ENCODE results near the gene HES4. TPM values are rescaled to one million over a fixed set of nuclear protein-coding genes. Genes with fewer than 3 reads are reported as not detected.

The HES4 gene
- total and polyA plus RNA-seq, 2 of the 13 experiments (the other 11 are each of a cell fraction or from before 2014, with no cell fraction given): 8.8 to 10.6 TPM

DNA sequence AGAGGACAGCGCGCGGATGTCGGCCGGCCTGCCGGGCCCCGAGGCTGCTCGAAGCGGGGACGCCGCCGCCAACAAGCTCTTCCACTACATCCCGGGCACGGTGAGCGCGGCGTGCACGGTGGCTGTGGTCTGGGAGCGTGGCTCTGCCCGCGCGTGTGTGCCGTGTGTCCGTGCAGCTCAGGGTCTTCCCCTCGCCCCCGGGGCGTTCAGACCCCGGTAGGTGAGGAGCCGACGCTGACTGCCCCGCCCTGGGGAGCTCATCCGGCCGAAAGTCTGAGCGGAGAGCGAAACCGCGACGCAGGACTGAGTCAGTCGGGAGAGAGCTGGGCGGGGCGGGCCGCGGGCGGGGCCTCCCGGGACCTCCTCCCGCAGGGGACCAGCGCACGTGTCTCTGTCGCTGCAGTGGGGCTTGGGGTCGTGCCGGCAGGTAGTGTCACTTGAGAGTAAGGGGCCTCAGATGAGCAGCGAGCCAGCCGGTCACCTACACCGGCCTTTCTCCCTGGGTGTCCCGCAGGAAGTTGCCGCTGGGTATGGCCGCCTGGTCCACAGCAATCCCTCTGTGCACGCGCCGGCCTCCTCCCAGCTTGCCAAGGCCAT, 33.1 kb downstream of the HES4 start (continued):
- TF ChIP-seq, protein P1, sequence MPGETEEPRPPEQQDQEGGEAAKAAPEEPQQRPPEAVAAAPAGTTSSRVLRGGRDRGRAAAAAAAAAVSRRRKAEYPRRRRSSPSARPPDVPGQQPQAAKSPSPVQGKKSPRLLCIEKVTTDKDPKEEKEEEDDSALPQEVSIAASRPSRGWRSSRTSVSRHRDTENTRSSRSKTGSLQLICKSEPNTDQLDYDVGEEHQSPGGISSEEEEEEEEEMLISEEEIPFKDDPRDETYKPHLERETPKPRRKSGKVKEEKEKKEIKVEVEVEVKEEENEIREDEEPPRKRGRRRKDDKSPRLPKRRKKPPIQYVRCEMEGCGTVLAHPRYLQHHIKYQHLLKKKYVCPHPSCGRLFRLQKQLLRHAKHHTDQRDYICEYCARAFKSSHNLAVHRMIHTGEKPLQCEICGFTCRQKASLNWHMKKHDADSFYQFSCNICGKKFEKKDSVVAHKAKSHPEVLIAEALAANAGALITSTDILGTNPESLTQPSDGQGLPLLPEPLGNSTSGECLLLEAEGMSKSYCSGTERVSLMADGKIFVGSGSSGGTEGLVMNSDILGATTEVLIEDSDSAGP (CRISPR knock-in tag; IDR thresholded peaks at IDR 0.05; ENCODE audit: borderline replicate concordance): peak; percentile 10; the same call in 1 of the 2 replicates
- no peak for TF ChIP-seq CBX2 (IDR thresholded peaks at IDR 0.05; ENCODE audit: low read depth, low read length)
- TF ChIP-seq CBX2 (CRISPR knock-in tag; IDR thresholded peaks at IDR 0.05; ENCODE audit: low read depth): no peak
- peak; percentile 30; the same call in 1 of the 2 replicates for TF ChIP-seq FOXC1 (CRISPR knock-in tag; IDR thresholded peaks at IDR 0.05; ENCODE audit: borderline replicate concordance)
- peak; percentile 22; the same call in 1 of the 2 replicates for TF ChIP-seq MYPOP (CRISPR knock-in tag; IDR thresholded peaks at IDR 0.05)
- peak; percentile 39; the same call in 1 of the 2 replicates for TF ChIP-seq ZNF547 (CRISPR knock-in tag; IDR thresholded peaks at IDR 0.05)
- TF ChIP-seq SKI (IDR thresholded peaks at IDR 0.05; ENCODE audit: partially characterized antibody): peak; percentile 10
- TF ChIP-seq KMT2B (CRISPR knock-in tag; IDR thresholded peaks at IDR 0.05): peak; percentile 35; the same call in 1 of the 2 replicates
- TF ChIP-seq, protein P2, sequence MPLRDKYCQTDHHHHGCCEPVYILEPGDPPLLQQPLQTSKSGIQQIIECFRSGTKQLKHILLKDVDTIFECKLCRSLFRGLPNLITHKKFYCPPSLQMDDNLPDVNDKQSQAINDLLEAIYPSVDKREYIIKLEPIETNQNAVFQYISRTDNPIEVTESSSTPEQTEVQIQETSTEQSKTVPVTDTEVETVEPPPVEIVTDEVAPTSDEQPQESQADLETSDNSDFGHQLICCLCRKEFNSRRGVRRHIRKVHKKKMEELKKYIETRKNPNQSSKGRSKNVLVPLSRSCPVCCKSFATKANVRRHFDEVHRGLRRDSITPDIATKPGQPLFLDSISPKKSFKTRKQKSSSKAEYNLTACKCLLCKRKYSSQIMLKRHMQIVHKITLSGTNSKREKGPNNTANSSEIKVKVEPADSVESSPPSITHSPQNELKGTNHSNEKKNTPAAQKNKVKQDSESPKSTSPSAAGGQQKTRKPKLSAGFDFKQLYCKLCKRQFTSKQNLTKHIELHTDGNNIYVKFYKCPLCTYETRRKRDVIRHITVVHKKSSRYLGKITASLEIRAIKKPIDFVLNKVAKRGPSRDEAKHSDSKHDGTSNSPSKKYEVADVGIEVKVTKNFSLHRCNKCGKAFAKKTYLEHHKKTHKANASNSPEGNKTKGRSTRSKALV (CRISPR knock-in tag; IDR thresholded peaks at IDR 0.05): peak; percentile 77; the same call in 1 of the 2 replicates
- no peak for TF ChIP-seq ZNF496 (CRISPR knock-in tag; IDR thresholded peaks at IDR 0.05; ENCODE audit: insufficient replicate concordance)
- TF ChIP-seq, protein P3, sequence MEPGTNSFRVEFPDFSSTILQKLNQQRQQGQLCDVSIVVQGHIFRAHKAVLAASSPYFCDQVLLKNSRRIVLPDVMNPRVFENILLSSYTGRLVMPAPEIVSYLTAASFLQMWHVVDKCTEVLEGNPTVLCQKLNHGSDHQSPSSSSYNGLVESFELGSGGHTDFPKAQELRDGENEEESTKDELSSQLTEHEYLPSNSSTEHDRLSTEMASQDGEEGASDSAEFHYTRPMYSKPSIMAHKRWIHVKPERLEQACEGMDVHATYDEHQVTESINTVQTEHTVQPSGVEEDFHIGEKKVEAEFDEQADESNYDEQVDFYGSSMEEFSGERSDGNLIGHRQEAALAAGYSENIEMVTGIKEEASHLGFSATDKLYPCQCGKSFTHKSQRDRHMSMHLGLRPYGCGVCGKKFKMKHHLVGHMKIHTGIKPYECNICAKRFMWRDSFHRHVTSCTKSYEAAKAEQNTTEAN (CRISPR knock-in tag; conservative IDR thresholded peaks at IDR 0.05): 0 out of 2 replicates have a peak, but pooled peaks have one; percentile 41
- 0 out of 2 replicates have a peak, but pooled peaks have one; percentile 28 for TF ChIP-seq ZNF441 (CRISPR knock-in tag; IDR thresholded peaks at IDR 0.05; ENCODE audit: borderline replicate concordance)
- no peak for TF ChIP-seq ZNF784 (CRISPR knock-in tag; IDR thresholded peaks at IDR 0.05; ENCODE audit: borderline replicate concordance)
- TF ChIP-seq ZNF12 (CRISPR knock-in tag; IDR thresholded peaks at IDR 0.05): no peak
- TF ChIP-seq MTF2 (CRISPR knock-in tag; IDR thresholded peaks at IDR 0.05; ENCODE audit: borderline replicate concordance): no peak
- TF ChIP-seq ZNF687 (CRISPR knock-in tag; IDR thresholded peaks at IDR 0.05): peak; percentile 88
- peak; percentile 92 for TF ChIP-seq HOXA5 (CRISPR knock-in tag; IDR thresholded peaks at IDR 0.05)

Data from HepG2 (cell line).